Thoracic aorta (tissue), 2 donors: ENCODE results near the gene PTPRN2. TPM values are rescaled to one million over a fixed set of nuclear protein-coding genes. Genes with fewer than 3 reads are reported as not detected.

Experiments used
- ATAC-seq: fragments of 150-250 bp; one replicate; pipeline ENCODE4 v1.8.0; 2017; ENCODE audit warnings: low read depth; ENCODE audit not compliant: insufficient number of reproducible peaks, low FRiP score
- DNase-seq: peaks from one replicate; pipeline ENCODE4 v3.0.0-alpha.2; 2020; ENCODE audit warnings: low spot score
- H3K27ac ChIP-seq, 2 donors: fragments of 200-600 bp; sonication (generic); 1 replicate in 1 of 2; 2 replicates in 1 of 2; pipeline ENCODE4 v1.5.1; 2016; ENCODE audit warnings: mild to moderate bottlenecking in 2 of 2, moderate library complexity in 2 of 2
- H3K27me3 ChIP-seq: fragments of 200-600 bp; sonication (generic); replicated peaks from 2 replicates; pipeline ENCODE4 v1.6.0; 2016; ENCODE audit warnings: mild to moderate bottlenecking; ENCODE audit not compliant: insufficient read depth
- H3K36me3 ChIP-seq: fragments of 200-600 bp; sonication (generic); one replicate; pipeline ENCODE4 v1.5.1; 2016
- H3K4me1 ChIP-seq, 2 donors: fragments of 200-600 bp; sonication (generic); 1 replicate in 1 of 2; 2 replicates in 1 of 2; pipeline versions ENCODE4 v1.5.1 to v1.6.0; 2016; ENCODE audit warnings: low read depth in 2 of 2, mild to moderate bottlenecking in 1 of 2; ENCODE audit not compliant: control insufficient read depth in 1 of 2
- H3K4me3 ChIP-seq: fragments of 200-600 bp; sonication (generic); 2 replicates; pipeline ENCODE4 v1.5.1; 2016; ENCODE audit warnings: mild to moderate bottlenecking
- H3K9me3 ChIP-seq: fragments of 200-600 bp; sonication (generic); 2 replicates; pipeline ENCODE4 v1.5.1; 2016
- total RNA-seq, 2 donors: library from RNA; depleted of rRNA; stranded (reverse); fragments of >200 nt; gene quantifications; one replicate each; pipeline versions ENCODE4 v1.1.0 to v1.2.3, GENCODE V29; 2016
- TF ChIP-seq, protein P1 (sequence below): fragments of 200-600 bp; sonication (generic); IDR thresholded peaks from one replicate; pipeline ENCODE4 v1.5.1; 2019; ENCODE audit warnings: antibody characterized with exemption

PTPRN2 gene
- total RNA-seq, 2 donors from 2014 or later: 2.2 to 3.1 TPM

DNA sequence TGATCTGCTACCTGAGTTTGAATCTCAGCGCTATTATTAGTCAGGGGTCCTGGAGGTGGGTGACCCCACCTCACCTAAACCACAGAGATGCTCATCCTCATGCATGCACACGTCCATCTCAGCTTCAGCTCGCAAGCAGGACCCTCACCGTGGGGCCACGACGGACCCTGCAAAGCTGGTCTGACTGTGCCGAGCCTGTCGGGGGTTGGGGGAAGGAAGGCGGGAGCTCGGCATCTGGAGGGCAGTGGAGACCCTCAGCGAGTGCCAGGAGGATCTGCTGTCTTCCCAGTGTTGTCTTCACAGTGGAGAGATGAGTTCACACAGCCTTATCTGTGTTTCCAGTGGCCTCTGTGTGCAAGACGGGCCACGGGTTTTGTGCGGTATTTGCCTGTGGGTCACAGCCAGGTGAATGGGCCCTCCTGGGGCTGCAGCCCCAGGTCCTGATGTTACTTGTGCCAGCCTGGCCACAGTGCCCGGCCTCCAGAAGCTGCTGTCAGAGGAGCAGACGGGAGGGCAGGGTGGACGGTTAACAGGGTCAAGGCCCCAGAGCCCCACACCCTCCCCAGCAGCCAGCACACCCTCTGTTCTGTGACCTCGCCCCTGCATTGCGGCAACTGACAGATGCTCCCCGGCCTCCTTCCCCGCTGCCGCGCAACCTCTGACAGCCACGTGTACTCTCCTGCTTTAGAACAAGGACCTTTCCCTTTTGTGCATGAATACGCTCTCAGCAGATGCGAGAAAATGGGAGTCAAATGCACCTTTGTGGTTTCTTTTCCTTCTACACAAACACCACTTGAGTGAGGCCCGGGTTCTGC is 722.1 kb downstream of the PTPRN2 start:
- Histone ChIP-seq H3K4me1 (no peaks in the 10 kb centered on the region), H3K9me3 (no peaks in the 10 kb centered on the region), H3K4me3 (no peak overlapping the region), H3K27me3 (no peaks in the 10 kb centered on the region), H3K36me3 (no peaks in the 10 kb centered on the region), H3K27ac (no peak overlapping the region)
- ATAC-seq (no peak), DNase-seq (no peak)
- TF ChIP-seq, protein P1, sequence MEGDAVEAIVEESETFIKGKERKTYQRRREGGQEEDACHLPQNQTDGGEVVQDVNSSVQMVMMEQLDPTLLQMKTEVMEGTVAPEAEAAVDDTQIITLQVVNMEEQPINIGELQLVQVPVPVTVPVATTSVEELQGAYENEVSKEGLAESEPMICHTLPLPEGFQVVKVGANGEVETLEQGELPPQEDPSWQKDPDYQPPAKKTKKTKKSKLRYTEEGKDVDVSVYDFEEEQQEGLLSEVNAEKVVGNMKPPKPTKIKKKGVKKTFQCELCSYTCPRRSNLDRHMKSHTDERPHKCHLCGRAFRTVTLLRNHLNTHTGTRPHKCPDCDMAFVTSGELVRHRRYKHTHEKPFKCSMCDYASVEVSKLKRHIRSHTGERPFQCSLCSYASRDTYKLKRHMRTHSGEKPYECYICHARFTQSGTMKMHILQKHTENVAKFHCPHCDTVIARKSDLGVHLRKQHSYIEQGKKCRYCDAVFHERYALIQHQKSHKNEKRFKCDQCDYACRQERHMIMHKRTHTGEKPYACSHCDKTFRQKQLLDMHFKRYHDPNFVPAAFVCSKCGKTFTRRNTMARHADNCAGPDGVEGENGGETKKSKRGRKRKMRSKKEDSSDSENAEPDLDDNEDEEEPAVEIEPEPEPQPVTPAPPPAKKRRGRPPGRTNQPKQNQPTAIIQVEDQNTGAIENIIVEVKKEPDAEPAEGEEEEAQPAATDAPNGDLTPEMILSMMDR: no peak

DNA sequence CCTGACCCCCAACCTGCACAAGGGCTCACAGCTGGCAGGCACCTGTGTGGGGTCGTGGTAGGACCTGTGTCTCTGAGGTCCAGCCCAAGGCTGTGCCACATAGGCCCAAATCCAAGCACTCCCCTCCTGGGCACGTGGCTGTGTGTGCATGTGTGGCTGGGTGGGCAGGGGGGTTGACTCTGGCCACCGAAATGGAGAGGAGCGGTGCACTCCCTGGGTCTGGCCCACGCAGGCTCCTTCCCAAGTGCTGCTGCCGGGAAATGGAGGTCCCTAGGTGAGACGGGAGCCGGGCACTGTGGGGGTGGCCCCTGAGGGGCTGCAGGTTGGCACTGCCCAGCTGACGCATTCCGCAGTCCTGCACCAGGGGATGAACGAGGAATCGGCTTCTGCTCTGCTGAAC is 722.7 kb downstream of the PTPRN2 start:
- Histone ChIP-seq H3K27ac (no peak overlapping the region), H3K27me3 (no peaks in the 10 kb centered on the region), H3K36me3 (no peaks in the 10 kb centered on the region), H3K4me3 (no peak overlapping the region), H3K4me1 (no peaks in the 10 kb centered on the region), H3K9me3 (no peaks in the 10 kb centered on the region)
- DNase-seq (no peak), ATAC-seq (no peak)
- TF ChIP-seq, protein P1: no peak

DNA sequence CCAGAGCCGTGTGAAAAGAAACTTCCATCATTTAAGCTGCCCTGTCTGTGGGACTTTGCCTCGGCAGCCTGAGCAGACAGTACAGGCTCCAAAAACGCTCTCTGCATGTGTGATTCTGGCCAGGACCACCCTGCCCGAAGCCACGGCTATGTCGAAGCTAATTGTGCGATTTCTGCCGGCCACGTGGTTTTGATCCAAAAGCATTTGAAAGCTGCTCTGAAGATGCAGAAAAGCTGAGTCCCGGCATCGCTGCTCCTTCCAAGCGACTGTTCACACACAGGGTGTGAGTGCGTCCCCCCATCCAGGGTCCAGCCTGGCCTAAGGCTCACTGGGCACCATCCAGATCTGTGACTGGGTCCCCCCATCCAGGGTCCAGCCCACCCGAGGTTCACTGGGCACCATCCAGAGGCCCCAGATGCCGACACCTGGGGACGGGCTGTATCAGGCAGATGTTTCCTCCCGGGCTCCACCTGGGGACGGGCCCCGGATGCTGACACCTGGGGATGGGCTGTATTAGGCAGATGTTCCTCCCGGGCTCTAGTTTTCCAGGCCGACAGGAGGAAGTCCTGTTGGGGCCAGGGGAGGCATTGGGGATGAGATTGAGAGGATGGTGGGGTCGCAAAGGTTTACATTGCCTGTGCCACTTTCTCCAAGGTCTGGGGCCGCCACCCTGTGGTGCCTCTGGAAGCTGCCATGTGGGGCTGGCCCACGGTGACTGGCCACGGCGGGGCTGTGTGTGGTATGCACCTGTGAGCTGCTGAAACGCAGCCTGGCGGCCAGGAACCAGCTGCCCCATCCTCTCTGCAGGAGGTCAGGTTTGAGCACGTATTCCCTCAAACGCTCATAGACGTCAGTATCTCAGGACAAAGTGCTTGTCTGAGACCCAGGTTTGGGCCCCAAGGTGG is 723.5 kb downstream of the PTPRN2 start:
- TF ChIP-seq, protein P1: no peak
- Histone ChIP-seq H3K4me1 (no peaks in the 10 kb centered on the region), H3K9me3 (no peaks in the 10 kb centered on the region), H3K36me3 (no peaks in the 10 kb centered on the region), H3K4me3 (no peak overlapping the region), H3K27ac (no peak overlapping the region), H3K27me3 (no peaks in the 10 kb centered on the region)
- ATAC-seq (no peak), DNase-seq (no peak)

DNA sequence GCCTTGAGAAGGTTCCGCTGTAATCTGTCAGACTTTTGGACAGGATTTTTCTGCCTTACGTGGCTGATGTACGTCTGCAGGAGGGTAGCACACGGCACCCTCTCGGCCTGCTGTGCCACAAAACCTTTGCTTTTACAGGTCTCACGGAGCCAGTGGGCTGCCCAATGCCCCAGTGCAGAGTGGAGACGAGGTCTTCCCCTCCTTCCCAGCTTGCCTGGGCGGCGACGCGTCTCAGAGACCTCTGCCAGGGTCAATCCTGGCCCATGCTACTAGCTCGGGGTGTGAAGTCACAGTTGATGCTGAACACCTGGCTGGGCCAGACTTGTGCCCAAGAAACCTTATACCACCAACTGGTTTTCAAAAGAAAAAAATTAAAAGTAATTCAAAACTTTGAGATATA is 724.4 kb downstream of the PTPRN2 start:
- TF ChIP-seq, protein P1: no peak
- Histone ChIP-seq H3K27ac (no peak overlapping the region), H3K9me3 (no peaks in the 10 kb centered on the region), H3K4me3 (no peak overlapping the region), H3K36me3 (no peaks in the 10 kb centered on the region), H3K27me3 (no peaks in the 10 kb centered on the region), H3K4me1 (no peaks in the 10 kb centered on the region)
- no peak for DNase-seq
- no peak for ATAC-seq

DNA sequence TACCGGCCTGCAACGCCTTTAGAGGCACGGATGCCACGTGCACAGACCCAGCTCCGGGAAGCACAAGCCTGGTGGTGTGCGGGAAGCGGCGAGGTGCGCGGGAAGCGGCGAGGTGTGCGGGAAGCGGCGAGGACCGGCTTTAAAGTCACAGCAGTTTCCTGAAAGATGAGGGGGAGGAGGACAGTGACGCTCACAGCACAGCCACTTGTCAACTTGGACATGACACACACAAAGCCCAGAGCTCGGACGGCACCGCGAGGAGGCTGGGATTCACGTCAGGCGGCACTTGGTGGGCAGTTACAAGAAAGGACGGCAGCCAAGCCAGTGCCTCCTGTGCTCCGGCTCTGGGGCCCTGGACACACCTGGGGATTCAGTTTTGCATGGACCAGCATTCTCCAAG is 724.9 kb downstream of the PTPRN2 start:
- Histone ChIP-seq H3K4me3 (no peak overlapping the region), H3K27ac (no peak overlapping the region), H3K4me1 (no peaks in the 10 kb centered on the region), H3K36me3 (no peaks in the 10 kb centered on the region), H3K27me3 (no peaks in the 10 kb centered on the region), H3K9me3 (no peaks in the 10 kb centered on the region)
- TF ChIP-seq, protein P1: no peak
- DNase-seq (no peak), ATAC-seq (no peak)
